BE2C (cell line): ENCODE results near the gene GMPPA.
A peak's percentile ranks its signal among the peaks of the same experiment; 100 is the strongest.

Experiments
- DNase-seq: peaks from one replicate; pipeline ENCODE4 v3.0.0-alpha.2; 2020
- H3K27me3 ChIP-seq: fragments of 250-450 bp; sonication (Bioruptor Pico); 2 replicates; pipeline ENCODE4 v1.5.1; 2020; ENCODE audit warnings: mild to moderate bottlenecking
- H3K36me3 ChIP-seq: fragments of 250-450 bp; sonication (Bioruptor Pico); 2 replicates; pipeline ENCODE4 v1.5.1; 2020; ENCODE audit warnings: mild to moderate bottlenecking
- H3K4me1 ChIP-seq: fragments of 250-450 bp; sonication (Bioruptor Pico); 2 replicates; pipeline ENCODE4 v1.5.1; 2020
- H3K4me3 ChIP-seq: 2 replicates; pipeline ENCODE4 v1.5.1; 2011; ENCODE audit warnings: low read depth, low read length
- H3K9me3 ChIP-seq: fragments of 250-450 bp; sonication (Bioruptor Pico); 2 replicates; pipeline ENCODE4 v1.5.1; 2020
- TF ChIP-seq, protein P1 (sequence below): IDR thresholded peaks from 2 replicates; pipeline ENCODE4 v1.5.1; 2012; ENCODE audit warnings: mild to moderate bottlenecking, low read depth, low read length

GMPPA gene

DNA sequence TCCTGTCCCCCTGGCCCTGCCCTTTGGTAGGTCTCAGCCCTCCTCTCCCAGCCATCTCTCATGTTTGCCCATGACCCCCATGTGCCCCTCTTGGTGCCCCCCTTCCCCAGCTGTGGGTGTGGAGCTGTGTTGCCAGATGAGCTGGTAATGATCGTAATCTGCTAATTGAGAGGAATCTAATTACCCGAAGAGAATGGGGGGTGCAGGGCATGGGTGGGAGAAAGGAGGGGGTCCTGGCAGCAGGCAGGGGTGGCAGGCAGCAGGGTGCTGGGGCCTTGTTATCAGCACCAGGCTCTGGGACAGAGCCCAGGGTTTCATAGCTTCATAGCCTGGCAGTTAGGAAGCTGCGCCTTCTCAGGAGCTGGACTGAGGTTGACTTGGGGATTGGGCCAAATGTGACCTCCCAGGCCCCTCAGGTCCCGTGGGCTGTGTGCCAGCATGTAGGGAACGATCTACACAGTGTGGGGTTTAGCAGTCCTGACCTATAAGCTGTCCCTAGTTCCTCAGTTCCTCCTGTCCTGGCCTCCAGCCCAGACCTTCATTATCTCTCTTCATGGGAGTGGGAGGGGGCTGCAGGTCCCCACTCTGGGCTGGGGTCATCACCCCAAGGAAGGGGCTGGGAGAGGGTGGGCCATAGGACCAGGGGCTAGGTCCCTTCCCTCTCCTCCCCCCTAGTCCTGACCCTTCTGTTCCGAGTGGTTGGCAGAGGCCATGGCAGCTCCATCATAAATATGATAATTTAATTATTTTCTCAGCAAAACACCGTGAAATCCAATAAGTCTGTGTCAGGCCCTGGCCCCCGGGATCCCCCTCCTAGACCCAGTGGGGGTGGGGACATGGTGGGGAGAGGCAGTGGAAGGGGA is 9.1 kb downstream of the GMPPA start:
- TF ChIP-seq, protein P1, sequence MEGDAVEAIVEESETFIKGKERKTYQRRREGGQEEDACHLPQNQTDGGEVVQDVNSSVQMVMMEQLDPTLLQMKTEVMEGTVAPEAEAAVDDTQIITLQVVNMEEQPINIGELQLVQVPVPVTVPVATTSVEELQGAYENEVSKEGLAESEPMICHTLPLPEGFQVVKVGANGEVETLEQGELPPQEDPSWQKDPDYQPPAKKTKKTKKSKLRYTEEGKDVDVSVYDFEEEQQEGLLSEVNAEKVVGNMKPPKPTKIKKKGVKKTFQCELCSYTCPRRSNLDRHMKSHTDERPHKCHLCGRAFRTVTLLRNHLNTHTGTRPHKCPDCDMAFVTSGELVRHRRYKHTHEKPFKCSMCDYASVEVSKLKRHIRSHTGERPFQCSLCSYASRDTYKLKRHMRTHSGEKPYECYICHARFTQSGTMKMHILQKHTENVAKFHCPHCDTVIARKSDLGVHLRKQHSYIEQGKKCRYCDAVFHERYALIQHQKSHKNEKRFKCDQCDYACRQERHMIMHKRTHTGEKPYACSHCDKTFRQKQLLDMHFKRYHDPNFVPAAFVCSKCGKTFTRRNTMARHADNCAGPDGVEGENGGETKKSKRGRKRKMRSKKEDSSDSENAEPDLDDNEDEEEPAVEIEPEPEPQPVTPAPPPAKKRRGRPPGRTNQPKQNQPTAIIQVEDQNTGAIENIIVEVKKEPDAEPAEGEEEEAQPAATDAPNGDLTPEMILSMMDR = no peak
- Histone ChIP-seq H3K27me3 (no peaks in the 10 kb centered on the region), H3K4me1 (peaks cover 75% of the 10 kb centered on the region), H3K9me3 (no peaks in the 10 kb centered on the region), H3K4me3 (peak overlapping the region; percentile 44), H3K36me3 (peaks cover 8% of the 10 kb centered on the region; the same call in 1 of the 2 replicates)
- DNase-seq = peak; percentile 78

DNA sequence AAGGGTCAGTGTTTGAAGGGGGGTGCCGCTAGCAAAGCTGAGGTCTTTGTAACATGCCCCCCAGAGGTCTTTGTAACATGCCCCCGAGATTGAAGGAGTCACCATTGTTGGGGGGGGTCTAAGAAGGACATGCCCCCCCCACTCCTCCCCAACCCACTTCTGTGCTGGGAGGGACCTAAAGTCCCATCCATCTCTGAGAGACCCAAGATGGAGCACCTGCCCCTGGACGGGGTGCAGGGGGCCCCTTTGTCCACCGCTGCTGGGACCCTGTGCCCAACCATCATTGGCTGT is 9.7 kb downstream of the GMPPA start:
- H3K9me3 ChIP-seq = no peaks in the 10 kb centered on the region
- H3K36me3 ChIP-seq = peaks cover 8% of the 10 kb centered on the region; the same call in 1 of the 2 replicates
- H3K4me1 ChIP-seq = peaks cover 81% of the 10 kb centered on the region
- H3K4me3 ChIP-seq = peak overlapping the region; percentile 44
- DNase-seq = no peak
- TF ChIP-seq, protein P1 = no peak
- no peaks in the 10 kb centered on the region for H3K27me3 ChIP-seq

DNA sequence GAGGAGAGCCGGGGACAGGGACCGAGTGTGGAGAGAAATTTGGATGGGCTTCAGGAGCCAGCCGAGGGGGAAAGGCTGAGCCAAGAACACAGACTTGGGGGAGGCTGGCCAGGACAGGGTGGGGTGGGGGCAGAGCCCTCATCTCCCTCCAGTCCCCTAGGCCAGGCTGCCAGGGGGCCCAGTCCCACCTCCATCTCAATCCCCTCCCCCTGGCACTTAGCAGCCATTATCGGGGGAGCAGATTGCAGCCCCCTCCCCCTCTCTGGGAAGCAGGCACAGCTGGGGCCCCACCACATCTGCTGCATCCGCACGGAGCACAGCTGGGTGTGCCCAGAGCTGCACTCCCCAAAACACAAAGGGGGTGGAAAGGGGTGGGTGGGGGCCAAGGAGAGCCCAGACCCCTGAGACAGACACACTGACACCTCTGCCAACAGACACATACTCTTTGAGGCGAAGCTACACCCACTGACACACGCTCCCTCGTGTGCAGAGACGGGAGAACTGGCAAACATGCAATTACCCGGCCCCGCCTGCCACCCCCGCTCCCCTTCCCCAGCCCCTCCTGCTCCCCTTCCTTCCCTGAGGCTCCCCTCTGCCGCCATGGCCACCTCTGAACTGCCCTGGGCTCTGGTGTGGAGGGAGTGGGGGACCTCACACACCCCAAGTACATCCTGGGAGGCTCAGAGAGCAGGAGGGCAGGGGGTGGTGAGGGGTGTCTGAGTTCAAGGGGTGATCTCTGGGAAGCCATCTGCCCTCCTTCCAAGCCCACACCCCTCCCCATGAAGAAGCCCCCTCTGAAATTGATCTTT is 10.5 kb downstream of the GMPPA start:
- Histone ChIP-seq H3K4me1 (peaks cover 85% of the 10 kb centered on the region), H3K36me3 (peaks cover 8% of the 10 kb centered on the region; the same call in 1 of the 2 replicates), H3K27me3 (no peaks in the 10 kb centered on the region), H3K4me3 (peak overlapping the region; percentile 44), H3K9me3 (no peaks in the 10 kb centered on the region)
- peak; percentile 66 for DNase-seq
- TF ChIP-seq, protein P1 = no peak

DNA sequence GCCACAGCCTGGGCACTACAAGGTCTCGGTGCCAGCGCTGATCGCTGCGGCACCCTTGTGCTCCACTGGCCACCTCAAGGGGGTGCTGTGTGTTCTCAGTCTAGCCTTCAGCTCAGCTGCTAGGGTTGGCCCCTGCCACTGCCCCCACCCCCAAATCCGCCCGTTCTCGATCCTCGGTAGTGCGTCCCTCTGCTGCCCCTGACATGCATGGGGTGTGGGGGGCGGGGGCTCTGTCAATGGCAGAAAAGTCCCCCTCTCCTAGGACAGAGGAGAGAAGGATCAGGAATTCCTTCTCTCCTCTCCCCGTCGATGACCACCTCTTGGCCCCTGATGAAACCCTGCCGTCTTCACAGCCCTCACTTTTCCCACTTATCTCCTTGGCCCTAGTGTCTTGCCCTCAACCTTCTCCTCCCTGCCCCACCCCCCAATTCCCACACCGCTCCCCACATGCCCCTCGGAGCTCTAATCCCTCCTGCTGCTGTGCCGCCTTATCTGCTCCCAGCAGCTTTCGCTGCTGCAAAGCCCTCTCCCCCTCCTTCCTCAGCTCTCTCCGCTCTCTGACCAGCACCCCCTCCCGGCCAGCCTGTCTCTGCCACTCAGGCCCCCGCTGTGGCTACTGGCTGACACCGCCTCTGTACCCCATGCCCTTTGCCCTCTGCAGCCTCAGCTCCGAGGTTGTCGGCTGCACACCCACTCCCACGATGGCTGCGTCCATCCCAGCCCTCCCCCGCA is 11.3 kb downstream of the GMPPA start:
- peak overlapping the region; percentile 44 for H3K4me3 ChIP-seq
- TF ChIP-seq, protein P1 = peak; percentile 86
- H3K9me3 ChIP-seq = no peaks in the 10 kb centered on the region
- H3K27me3 ChIP-seq = no peaks in the 10 kb centered on the region
- H3K36me3 ChIP-seq = peaks cover 8% of the 10 kb centered on the region; the same call in 1 of the 2 replicates
- peak; percentile 86 for DNase-seq
- H3K4me1 ChIP-seq = peaks cover 84% of the 10 kb centered on the region

DNA sequence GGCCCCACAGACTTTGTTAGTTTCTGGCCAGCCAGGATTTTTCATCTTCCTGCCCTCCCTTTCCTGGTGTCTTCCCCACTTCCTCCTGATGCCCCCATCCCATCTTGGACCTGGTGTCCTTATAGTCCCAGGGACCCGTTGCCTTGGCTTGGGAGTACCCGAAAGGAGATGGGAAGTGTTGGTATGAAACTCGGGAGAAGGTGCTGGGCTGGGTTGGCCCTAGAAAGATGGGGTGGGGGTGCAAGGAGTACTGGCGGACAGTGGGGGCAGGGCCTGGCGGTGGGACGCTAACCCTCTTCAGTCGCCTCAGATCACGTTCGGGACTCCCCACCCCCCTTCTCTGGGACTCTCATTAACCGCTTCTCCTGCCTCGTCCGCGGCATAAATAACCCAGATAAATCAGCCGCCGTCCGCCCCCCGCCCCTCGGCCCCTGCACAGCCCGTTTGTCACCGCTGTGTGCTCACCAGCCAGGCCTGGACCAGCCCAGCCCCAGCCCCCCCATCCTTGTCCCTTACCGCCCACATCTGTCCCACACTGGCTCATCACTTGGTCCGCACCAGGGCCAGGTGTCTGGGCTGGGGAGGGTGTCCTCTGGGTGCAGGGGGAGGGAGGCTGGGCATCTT is 11.9 kb downstream of the GMPPA start:
- H3K4me3 ChIP-seq = peak overlapping the region; percentile 44
- H3K36me3 ChIP-seq = peaks cover 8% of the 10 kb centered on the region; the same call in 1 of the 2 replicates
- no peaks in the 10 kb centered on the region for H3K27me3 ChIP-seq
- peaks cover 84% of the 10 kb centered on the region for H3K4me1 ChIP-seq
- TF ChIP-seq, protein P1 = no peak
- H3K9me3 ChIP-seq = no peaks in the 10 kb centered on the region
- DNase-seq = peak; percentile 66
